Neural crest cell (in vitro differentiated cells): ENCODE data around the gene HOXA10. TPM values are rescaled to one million over a fixed set of nuclear protein-coding genes. Genes with fewer than 3 reads are reported as not detected.

ENCODE experiments used
- DNase-seq: peaks from one replicate; pipeline ENCODE4 v3.0.0; 2021; ENCODE audit warnings: low read depth, mixed read lengths, low spot score
- H3K27ac Mint-ChIP-seq: one replicate; pipeline ENCODE4 v1.8.0; 2021; ENCODE audit warnings: mild to moderate bottlenecking, mixed read lengths; ENCODE audit not compliant: unreplicated experiment
- H3K27me3 Mint-ChIP-seq: 2 replicates; pipeline ENCODE4 v1.8.0; 2021; ENCODE audit warnings: low read depth, mild to moderate bottlenecking, mixed read lengths
- H3K36me3 Mint-ChIP-seq: 2 replicates; pipeline ENCODE4 v1.8.0; 2021; ENCODE audit warnings: low read depth, mild to moderate bottlenecking, mixed read lengths
- H3K4me1 Mint-ChIP-seq: 2 replicates; pipeline ENCODE4 v1.8.0; 2021; ENCODE audit warnings: mixed read lengths
- H3K4me3 Mint-ChIP-seq: one replicate; pipeline ENCODE4 v1.8.0; 2021; ENCODE audit warnings: mild to moderate bottlenecking, mixed read lengths
- H3K9me3 Mint-ChIP-seq: 2 replicates; pipeline ENCODE4 v1.8.0; 2021; ENCODE audit warnings: mixed read lengths
- CTCF ChIP-seq: fragments of 200-600 bp; sonication (generic); conservative IDR thresholded peaks from 2 replicates; pipeline ENCODE4 v1.5.0; 2021; ENCODE audit warnings: antibody characterized with exemption, mild to moderate bottlenecking
- total RNA-seq: library from RNA; stranded (reverse); gene quantifications from 2 replicates; pipeline ENCODE4 v1.2.1, GENCODE V29; 2021

Gene HOXA10
- total RNA-seq, 1 donor from 2014 or later: 0.35 TPM

GRCh38 chr7:27124902-27125689 lies 49.0 kb downstream of the HOXA10 start:
- no peaks in the 10 kb centered on the region for H3K9me3 Mint-ChIP-seq
- no peaks in the 10 kb centered on the region for H3K36me3 Mint-ChIP-seq
- no peak for TF ChIP-seq CTCF
- H3K4me3 Mint-ChIP-seq: peak overlapping the region; percentile 83
- peaks cover 22% of the 10 kb centered on the region for H3K4me1 Mint-ChIP-seq
- no peak for DNase-seq
- peaks cover 99% of the 10 kb centered on the region for H3K27me3 Mint-ChIP-seq
- H3K27ac Mint-ChIP-seq: no peak overlapping the region

GRCh38 chr7:27124096-27124901 lies 49.8 kb downstream of the HOXA10 start:
- TF ChIP-seq CTCF: no peak
- H3K27ac Mint-ChIP-seq: peak overlapping the region; percentile 53
- DNase-seq: no peak
- peaks cover 100% of the 10 kb centered on the region for H3K27me3 Mint-ChIP-seq
- H3K4me3 Mint-ChIP-seq: peak overlapping the region; percentile 83
- no peaks in the 10 kb centered on the region for H3K36me3 Mint-ChIP-seq
- peaks cover 22% of the 10 kb centered on the region for H3K4me1 Mint-ChIP-seq
- H3K9me3 Mint-ChIP-seq: no peaks in the 10 kb centered on the region

GRCh38 chr7:27123477-27124053 lies 50.6 kb downstream of the HOXA10 start:
- Mint-ChIP-seq H3K9me3 (no peaks in the 10 kb centered on the region), H3K27me3 (peaks cover 100% of the 10 kb centered on the region), H3K36me3 (no peaks in the 10 kb centered on the region), H3K4me1 (peaks cover 22% of the 10 kb centered on the region), H3K4me3 (peak overlapping the region; percentile 83), H3K27ac (peak overlapping the region; percentile 53)
- no peak for DNase-seq
- no peak for TF ChIP-seq CTCF

GRCh38 chr7:27123007-27123476 lies 51.1 kb downstream of the HOXA10 start:
- H3K36me3 Mint-ChIP-seq: no peaks in the 10 kb centered on the region
- H3K27me3 Mint-ChIP-seq: peaks cover 100% of the 10 kb centered on the region
- no peak for DNase-seq
- H3K27ac Mint-ChIP-seq: peak overlapping the region; percentile 10
- H3K4me3 Mint-ChIP-seq: peak overlapping the region; percentile 83
- peaks cover 22% of the 10 kb centered on the region for H3K4me1 Mint-ChIP-seq
- TF ChIP-seq CTCF: peak; percentile 13
- no peaks in the 10 kb centered on the region for H3K9me3 Mint-ChIP-seq

- Mint-ChIP-seq H3K27ac (peak overlapping the region; percentile 43), H3K27me3 (peaks cover 100% of the 10 kb centered on the region), H3K4me1 (peaks cover 22% of the 10 kb centered on the region), H3K4me3 (peak overlapping the region; percentile 83), H3K36me3 (no peaks in the 10 kb centered on the region), H3K9me3 (no peaks in the 10 kb centered on the region)
- DNase-seq: peak; percentile 9
- no peak for TF ChIP-seq CTCF
Observed at GRCh38 chr7:27122077-27122910, 51.8 kb downstream of the HOXA10 start.
